ENCODE measurements around the gene KCNQ2. TPM values are rescaled to one million over a fixed set of nuclear protein-coding genes. Genes with fewer than 3 reads are reported as not detected.
A peak's percentile ranks its signal among the peaks of the same experiment; 100 is the strongest.
"Not testable (repeated sequence)": the region's sequence is repeated elsewhere in the genome, so short reads cannot be mapped to it uniquely, and the experiment has no call there.

KCNQ2 gene
- total RNA-seq, 1 donor from 2014 or later: 0.89 TPM

DNA sequence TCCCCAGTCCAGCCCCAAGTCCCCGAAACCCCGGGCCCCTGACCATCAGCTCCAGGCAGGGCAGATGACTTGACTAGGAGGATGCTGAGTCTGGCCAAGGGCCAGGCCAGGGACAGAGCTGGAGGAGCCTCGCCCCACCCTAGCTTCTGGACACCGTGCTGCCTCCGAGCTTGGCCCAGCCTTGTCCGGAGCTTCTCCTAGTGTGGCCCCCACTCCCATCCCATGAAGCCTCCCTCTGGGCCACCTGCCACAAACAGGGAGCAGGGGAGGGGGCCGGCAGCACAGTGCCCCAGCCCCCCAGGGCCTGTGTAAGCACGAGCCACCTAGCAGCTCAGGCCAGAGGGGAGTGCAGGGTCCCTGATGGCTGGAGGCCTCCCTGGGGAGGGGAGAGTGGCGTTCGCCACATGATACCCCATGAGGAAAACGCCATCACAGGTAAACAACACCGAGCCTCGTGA is 21.1 kb upstream of the KCNQ2 start:
- intact Hi-C loops (cut with DNase I): no loop called here
- DNase-seq (peak; percentile 36), ATAC-seq (ENCODE audit: poor library complexity) (no peak)

DNA sequence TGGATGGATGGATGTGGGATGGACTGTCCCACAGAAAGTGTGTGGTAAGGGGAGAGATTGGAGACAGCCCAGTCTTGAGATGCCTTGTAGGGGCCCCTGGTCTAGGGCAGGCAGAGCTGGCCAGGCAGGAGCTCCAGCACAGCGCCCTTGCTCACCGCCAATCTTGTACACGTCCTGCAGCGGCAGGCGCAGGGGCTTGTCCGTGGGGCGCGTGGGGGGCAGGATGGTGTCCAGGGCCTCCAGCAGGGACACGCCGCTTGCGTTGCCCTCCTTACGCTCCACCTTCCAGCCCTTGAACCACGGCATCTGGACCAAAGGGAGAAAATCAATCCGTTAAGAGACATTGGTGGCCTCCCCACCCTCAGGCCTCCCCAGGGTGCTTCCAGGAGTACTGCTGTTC is 20.5 kb upstream of the KCNQ2 start:
- intact Hi-C loops (cut with DNase I): no loop called here
- peak; percentile 29 for DNase-seq
- no peak for ATAC-seq (ENCODE audit: poor library complexity)

DNA sequence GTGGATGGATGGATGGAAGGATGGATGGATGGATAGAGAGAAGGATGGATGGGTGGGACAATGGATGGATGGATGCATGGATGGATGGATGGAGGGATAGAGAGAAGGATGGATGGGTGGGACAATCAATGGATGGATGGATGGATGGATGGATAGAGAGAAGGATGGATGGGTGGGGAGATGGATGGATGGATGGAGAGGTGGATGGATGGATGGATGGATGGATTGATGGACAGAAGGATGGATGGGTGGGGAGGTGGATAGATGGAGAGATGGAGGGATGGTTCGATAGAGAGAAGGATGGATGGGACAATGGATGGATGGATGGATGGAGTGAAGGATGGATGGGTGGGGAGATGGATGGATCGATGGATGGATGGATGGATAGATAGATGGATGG is 20.1 kb upstream of the KCNQ2 start:
- intact Hi-C loops (cut with DNase I): no loop called here
- DNase-seq: no peak
- no peak for ATAC-seq (ENCODE audit: poor library complexity)

DNA sequence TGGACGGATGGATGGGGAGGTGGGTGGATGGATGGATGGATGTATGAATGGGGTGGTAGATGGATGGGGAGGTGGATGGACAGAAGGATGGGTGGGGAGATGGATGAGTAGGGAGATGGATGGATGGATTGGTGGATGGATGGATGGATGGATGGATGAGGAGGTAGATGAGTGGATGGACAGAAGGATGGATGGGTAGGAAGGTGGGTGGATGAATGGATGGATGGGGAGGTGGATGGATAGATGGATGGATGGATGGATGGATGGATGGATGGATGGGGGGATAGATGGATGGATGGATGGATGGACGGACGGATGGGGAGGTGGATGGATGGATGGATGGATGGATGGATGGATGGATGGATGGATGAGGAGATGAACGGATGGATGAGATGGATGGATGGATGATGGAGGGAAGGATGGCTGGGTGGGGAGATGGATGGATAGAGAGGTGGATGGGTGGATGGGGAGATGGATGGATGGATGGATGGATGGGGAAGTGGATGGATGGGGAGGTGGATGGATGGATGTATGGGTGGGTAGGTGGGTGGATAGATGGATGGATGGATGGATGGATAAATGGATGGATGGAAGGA is 19.3 kb upstream of the KCNQ2 start:
- ATAC-seq (ENCODE audit: poor library complexity): no peak
- intact Hi-C loops (cut with DNase I): no loop called here

DNA sequence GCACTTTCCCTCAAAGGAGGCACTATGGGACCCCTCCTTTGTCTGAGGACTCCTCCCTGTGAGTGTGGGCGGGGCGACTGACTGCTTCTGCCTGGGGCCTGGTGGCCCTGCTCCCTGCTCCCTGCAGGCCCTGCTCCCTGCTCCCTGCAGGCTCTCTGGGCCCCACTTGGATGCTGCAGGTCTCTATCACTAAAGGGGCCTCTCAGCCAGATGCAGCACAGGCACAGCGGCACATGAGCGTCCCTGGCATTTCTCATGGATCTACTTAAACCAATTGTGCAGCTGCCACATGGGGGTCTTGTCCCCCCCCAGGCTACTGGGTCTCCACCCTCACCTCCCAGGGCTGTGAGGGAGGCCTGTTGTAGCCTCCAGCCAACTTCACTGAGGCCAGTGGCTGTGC is 18.6 kb upstream of the KCNQ2 start:
- ATAC-seq (ENCODE audit: poor library complexity): no peak
- intact Hi-C loops (cut with DNase I): no loop called here
- no peak for DNase-seq

More for the DNA sequence above, 19.3 kb upstream of the KCNQ2 start:
- no peak for DNase-seq

DNA sequence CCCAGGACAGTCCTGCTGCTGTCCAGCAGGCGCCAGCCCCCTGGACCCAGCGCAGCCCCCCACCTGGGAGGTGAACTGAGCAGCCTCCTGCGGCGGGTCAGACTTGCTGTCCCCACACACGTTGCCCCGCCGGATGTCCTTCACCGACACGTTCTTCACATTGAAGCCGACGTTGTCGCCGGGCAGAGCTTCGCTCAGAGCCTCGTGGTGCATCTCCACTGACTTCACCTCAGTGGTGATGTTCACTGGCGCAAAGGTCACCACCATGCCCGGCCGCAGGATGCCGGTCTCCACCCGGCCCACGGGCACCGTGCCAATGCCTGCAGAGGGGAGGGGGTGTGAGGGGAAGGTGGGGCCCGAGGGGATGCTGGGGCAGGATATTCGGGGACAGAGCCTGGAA is 18.0 kb upstream of the KCNQ2 start:
- intact Hi-C loops (cut with DNase I): no loop called here
- ATAC-seq (ENCODE audit: poor library complexity) (no peak), DNase-seq (no peak)

DNA sequence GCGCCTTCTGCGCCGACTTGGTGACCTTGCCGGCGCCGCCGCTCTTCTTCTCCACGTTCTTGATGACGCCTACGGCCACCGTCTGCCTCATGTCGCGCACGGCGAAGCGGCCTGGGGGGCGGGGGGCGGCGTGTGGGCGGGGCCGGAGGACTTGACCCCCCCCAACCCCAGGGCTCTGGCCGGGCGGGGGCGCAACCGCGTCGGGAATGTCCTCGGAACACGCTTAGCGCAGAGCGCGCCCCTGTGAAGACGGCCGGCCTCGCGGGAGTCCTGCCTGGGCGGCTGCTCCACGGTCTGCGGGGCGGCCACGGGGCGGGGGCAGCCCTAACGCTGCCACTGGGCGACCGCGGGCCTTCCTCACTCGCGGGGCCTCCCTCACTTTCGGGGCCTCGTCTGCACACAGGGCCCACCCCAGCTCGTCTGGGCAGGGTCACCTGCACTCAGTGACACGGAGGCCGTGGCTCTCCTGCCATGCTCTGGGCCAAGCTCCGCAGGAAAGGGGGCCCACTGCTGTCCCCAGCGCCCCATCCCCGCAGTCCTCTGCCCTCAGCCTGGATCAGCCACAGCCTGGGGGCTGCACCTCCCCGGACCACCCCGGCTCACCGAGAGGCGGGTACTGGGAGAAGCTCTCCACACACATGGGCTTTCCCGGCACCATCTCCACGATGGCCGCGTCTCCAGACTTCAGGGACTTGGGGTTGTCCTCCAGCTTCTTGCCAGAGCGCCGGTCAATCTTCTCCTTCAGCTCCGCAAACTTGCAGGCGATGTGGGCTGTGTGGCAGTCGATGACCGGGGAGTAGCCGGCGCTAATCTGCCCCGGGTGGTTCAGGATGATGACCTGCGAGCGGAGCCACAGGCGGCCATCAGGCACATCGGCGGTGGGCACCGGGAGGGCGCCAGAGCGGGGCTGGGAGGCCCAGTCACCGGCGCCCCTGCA is 16.1 kb upstream of the KCNQ2 start:
- DNase-seq (no peak), ATAC-seq (ENCODE audit: poor library complexity) (no peak)
- intact Hi-C loops (cut with DNase I): no loop called here

DNA sequence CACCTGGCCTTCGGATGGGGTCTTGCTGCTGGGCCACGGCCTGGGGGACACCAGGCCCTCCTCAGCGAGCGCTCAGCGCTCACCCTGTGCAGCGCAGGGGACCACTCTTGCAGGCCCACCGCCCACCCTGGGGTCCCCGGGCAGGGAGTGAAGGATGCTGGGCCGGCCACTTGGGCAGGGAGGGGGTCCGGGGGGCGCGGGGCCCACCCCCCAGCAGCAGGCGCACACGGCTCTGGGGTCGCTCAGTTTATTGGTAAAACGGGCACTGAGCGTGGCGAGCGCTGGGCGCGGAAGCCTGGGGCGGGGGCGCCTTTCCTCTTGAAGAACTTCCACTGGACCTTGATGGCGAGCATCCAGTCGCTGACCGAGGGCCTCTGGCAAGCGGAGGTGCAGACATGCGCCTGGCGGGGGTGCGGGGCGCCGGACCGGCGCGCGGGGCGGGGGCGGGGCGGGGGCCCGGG is 15.4 kb upstream of the KCNQ2 start:
- no peak for ATAC-seq (ENCODE audit: poor library complexity)
- no peak for DNase-seq
- intact Hi-C loops (cut with DNase I): no loop called here

DNA sequence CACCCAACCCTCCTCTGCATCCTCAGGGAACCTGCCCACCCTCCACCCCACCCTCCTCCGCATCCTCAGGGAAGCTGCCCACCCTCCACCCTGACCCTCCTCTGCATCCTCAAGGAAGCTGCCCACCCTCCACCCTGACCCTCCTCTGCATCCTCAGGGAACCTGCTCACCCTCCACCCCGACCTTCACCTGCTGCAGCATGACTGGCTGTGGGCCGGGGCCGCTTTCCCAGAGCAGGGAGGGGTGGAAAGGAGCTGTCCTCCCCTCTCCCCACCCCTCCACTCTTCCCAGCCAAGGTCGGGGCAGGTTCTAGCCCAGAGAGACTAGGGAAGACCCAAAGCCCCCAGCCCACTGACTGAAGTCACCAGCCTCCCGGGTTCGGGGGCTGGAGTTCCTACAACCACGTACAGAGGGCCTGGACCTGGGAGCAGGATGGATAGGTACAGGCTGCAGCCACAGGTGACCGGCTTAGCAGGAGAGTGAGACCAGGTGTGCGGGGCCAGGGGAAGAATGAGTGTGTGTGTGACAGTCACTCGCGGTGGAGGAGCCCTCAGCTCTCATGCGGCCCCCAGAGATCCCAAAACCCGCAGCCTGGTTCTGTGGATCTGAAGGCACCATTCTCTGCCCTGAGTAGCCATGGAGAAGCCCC is 14.8 kb upstream of the KCNQ2 start:
- intact Hi-C loops (cut with DNase I): no loop called here
- DNase-seq (no peak), ATAC-seq (ENCODE audit: poor library complexity) (no peak)

DNA sequence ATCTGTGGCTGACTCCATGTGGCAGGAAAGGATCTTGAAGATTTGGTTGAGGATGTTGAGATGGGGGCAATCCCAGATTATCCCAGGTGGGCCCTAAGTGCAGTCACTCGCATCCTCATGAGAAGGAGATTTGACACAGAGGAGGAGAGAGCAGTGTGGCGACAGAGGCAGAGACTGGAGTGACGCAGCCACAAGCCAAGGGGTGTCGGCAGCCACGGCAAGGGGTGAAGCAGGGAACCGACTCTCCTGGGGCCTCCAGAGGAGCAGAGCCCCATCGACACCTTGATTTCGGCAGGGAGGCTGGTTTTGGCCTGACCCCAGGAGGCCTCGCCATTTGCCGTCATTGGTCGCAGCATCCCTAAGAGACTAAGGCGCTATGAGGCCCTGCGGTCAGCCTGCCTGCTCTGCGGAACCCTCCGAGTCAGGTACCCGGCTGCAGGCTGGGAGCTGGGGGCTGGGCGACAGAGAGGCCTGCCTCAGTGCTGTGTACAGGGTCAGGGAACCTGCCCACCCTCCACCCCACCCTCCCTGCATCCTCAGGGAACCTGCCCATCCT is 13.9 kb upstream of the KCNQ2 start:
- intact Hi-C loops (cut with DNase I): no loop called here
- ATAC-seq (ENCODE audit: poor library complexity) (no peak), DNase-seq (no peak)

DNA sequence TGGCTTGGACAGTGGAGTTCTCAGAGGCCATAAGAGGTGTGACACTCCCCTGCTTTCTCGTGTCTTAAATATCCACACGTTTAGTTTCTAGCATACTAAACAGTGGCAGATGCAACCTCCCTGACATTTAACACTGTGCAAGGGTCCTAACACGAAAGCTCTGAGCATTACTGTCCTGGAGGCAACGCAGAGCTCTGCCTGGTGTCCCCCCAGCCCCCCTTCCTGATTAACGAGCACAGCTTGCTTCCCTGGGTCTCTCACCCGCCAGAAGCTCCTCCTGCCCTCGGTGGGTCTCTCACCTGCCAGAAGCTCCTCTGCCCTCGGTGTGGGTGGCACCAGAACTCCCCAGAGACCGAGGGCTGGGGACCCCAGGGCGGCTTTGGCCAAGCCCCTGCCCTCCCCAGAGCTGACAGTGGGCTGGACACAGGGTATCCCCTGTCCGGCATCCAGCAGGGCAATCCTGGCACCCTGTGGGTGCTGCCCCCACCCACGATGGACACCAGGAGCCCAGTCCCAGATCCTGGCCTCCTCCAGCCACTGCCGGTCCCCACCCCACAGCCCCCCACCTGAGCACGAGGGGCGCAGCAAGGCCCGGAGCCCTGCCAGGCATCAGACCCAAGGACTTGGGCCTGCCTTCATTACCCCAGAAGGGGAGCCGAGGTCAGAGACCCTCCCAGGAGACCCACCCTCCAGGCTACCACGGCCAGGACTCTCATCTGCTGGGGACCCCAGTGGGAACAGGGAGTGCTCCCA is 12.4 kb upstream of the KCNQ2 start:
- DNase-seq (no peak), ATAC-seq (ENCODE audit: poor library complexity) (no peak)
- intact Hi-C loops (cut with DNase I): no loop called here

DNA sequence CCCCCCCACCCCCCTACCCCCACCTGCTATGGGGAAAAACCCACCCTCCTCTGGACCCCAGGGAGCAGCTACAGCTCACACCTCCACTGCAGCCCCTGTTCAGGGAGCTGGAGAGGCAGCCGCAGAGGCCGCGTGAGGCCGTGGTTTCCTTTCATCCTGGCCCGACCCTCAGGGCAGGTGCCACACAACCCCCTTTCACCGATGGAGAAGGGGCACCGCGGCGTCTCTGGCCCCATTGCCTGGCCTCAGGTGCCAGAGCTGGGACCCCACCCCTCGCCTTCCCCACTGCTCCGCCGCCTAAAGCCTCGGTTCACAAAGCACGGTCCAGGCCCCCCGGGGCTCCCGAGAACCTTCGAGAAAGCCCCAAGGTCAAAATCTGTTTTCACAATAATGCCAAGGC is 11.8 kb upstream of the KCNQ2 start:
- ATAC-seq (ENCODE audit: poor library complexity): no peak
- no peak for DNase-seq
- intact Hi-C loops (cut with DNase I): no loop called here

DNA sequence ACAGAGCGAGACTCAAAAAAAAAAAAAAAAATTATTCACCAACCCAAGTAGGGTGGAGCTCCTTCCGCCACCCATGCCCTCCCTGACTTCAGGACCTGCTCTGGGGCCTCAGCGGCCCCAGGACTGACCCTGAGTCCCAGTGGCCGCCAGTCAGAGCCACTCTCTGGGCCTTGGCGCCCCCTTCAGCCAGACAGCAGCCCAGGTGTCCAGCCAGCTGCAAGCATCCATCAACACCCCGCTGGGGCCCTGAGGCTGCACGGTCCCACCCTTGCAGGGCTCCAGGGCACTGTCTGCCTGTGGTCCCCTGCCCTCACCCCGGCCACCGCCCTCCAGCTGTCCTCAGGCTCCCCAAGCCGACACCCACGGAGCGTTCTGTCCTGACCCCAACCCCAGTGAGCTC is 11.4 kb upstream of the KCNQ2 start:
- ATAC-seq (ENCODE audit: poor library complexity) (peak; percentile 5), DNase-seq (no peak)
- intact Hi-C loops (cut with DNase I): no loop called here

DNA sequence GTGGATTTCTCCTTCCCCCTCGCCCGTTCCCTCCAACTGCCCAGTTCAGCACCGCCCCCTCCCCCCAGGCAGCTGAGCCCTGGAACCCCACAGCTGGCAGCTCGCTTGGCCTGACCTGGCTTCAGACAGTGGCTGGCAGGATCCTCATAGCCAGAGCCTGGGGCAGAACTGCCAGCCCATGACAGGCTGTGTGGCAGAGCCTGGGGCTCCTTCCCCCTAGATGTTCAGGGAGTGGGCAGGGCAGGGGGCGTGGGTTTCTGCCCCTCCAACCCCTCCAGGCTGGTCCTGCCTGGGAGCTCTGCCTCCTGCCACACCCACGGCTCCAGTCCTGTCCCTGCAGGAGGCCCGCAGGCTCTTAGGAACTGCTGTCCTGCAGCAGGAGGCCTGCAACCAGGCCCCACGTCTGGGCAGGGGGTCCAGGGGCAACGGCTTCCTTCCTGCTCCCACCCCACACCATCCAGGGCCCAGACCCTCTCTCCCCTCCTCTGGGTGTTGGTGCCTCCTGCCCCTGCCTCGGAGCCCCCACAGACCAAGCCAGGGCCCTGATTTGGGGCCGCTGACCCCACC is 9.6 kb upstream of the KCNQ2 start:
- no peak for ATAC-seq (ENCODE audit: poor library complexity)
- no peak for DNase-seq
- intact Hi-C loops (cut with DNase I): no loop called here

DNA sequence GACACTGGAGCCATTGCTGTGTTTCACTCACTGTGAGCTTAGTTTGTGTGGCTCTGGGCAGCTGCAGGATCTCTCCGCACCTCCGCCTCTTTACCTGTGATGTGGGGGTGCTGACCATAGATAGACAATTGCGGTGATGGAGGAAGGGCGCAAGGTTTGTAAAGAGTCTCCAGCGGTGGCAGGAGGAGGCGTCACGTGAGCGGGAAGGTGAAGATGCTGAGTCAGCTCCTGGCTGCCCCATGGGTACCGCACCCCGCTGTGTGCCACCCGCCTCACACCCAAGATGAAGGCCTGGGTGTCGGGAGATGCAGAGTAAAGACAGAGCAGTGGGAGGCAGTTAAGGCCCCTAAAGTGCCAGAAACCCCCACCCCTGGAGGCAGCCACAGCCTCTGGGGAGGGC is 9.0 kb upstream of the KCNQ2 start:
- intact Hi-C loops (cut with DNase I): no loop called here
- DNase-seq (no peak), ATAC-seq (ENCODE audit: poor library complexity) (no peak)

DNA sequence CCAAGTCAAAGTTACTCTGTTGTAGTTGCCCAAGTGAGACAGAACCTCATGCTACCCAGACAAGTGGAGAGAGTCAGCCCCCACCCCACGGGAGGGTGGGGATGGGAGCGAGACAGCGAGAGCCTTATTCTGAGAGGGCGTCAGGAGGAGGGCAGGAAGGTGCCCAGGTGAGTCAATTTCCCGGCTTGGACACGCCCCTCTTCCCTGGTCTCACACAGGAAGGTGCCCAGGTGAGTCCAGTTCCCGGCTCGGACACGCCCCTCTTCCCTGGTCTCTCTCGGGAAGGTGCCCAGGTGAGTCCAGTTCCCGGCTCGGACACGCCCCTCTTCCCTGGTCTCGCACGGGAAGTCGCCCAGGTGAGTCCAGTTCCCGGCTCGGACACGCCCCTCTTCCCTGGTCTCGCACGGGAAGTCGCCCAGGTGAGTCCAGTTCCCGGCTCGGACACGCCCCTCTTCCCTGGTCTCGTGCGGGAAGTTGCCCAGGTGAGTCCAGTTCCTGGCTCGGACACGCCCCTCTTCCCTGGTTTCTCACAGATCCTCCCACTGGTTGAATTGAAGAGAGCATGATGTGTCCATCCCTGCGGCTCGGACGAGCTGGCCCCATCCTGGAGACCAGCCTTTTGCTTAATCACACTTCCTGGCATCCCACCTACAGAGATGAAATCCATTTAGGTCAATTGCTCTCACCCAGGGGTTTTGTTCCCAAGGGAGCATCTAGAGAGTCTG is 7.4 kb upstream of the KCNQ2 start:
- intact Hi-C loops (cut with DNase I); ATAC-seq (ENCODE audit: poor library complexity); DNase-seq: not testable (repeated sequence)

DNA sequence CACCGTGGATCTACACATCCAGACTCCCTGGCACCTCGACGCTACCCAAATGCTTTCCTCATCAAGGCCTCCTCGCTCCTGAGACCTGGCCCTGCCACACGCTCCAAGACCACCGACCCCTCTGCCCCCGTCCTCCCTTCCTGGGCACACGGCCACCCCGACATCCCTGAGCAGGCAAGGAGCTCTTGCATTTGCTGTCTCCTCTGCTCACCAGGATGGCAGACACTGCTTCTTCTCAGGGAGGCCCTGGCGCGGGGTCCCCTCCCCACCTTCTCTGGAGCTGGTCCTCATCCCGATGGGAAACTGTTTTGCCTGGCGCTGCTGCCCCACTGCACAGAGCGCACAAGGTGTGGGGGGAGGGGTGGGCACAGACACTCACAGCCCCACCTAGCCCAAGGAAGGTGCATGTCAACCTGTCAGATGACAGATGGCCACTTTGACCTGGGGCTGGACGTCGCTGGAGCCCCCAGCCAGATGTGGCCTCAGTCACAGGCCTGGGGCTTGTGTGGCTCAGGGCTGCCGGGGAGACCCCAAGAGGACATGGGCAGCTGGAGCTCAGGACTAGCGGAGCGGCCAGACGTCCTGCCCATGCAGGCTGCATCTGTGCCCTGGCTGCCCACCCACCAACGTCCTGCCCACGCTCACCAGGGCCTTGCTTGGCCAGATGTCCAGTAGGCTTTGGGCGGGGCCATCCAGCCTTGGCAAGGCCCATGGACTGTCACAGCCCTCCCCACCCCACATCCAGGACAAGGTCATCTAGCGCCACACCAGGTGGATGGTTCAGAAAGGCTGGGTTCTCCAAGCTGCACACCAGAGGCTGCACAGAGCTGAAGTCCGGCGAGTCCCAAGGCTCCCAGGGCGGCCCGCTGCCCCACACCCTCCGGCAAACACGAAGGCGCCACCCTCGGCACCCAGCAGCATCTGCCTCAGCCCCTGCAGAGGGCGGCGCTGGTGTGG is 6.2 kb upstream of the KCNQ2 start:
- intact Hi-C loops (cut with DNase I): no loop called here
- DNase-seq: no peak
- ATAC-seq (ENCODE audit: poor library complexity): no peak

All from Right ventricle myocardium superior (tissue), 1 donor.